NCI-H1694 (cell line): ENCODE data around the gene TP53AIP1.

Source experiments
- DNase-seq: peaks from one replicate; lab custom pipeline; 2025; lab: John Stamatoyannopoulos, UW

The TP53AIP1 gene, protein sequence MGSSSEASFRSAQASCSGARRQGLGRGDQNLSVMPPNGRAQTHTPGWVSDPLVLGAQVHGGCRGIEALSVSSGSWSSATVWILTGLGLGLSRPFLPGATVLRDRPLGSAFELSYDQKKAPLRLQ

DNA sequence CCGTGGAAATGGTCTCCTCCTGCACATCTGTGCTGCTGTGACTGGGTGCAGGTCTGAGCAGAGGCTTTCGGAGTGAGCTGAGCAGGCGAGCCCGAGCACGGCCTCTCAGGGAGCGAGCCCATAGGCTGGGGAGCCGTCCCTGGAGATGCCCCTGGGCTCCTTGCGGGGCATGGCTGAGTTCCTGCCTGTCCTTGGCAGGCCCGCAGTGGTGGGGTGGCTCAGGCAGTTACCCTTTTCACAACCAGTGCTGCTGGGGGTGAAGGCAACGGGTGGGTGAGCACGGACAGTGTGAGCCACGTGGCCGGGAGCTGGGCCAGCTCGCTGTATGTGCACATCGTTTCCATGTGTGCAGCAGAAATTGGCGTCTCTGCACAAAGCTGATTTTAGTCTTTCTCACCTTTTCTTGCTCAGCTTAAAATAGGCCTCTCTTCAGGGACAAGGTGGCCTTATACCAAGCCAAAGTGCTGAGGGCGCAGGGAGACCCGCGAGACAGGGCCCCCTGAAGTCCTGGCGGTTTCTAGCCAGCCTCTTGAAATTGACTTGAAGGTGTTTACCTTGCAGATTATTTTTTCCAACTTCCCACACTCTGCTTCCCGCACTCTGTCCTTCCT, at the start of gene TP53AIP1:
TP53AIP1 (minus strand) TSS at position 55 of the 611 bp plus-strand sequence. CDS start 5,053 bp downstream, outside the sequence.
- DNase-seq = no peak

DNA sequence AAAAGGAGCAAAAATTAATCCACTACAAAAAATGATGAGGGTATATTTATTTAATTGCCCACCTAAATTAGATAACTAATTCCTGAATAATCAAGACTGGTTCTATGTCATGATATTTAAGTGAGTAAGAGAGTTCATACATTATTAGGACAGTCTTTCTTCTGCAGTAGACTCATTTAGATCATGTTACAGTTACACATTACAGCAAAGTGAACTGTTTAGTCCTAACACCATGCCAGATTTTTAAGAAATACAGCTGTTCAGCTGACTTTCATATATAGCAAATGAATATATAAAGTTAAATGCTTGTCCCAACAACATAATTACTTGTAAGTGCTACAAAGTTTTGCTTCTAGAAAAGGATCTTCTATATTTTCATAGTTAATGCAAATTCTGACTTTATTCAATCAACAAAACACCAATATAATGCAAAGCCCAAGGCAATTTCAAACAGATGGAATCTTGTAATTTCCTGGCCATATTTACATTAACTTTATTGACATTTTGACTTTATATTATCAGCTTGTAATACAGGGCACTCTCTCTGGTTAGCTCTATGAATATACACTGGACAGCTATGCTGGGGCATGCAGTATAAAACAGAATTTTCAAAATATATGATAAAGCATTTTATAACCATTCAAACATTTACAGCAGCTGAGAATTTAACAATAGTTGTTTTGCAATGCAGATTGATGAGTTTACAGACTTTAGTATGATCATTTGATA, 45.7 kb upstream of the TP53AIP1 start:
- no peak for DNase-seq

DNA sequence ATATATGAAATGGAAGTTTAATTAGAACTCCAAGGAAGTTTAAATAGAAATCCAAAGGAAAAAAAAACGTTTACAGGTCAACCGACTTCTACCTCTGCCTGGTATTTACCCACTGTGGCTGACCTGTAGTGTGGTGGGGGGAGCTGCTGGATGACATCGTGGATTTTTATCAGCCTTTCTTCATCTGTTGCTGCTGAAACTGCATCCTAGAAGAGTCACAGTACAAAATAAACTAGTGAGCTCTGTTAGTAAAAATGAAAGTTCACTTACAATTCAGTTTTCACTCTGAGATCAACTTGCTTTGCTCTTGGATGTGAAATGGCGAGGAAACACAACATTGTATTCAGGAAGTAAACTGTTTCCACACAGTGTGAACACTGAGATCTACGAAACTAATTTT, 43.2 kb upstream of the TP53AIP1 start:
- no peak for DNase-seq

DNA sequence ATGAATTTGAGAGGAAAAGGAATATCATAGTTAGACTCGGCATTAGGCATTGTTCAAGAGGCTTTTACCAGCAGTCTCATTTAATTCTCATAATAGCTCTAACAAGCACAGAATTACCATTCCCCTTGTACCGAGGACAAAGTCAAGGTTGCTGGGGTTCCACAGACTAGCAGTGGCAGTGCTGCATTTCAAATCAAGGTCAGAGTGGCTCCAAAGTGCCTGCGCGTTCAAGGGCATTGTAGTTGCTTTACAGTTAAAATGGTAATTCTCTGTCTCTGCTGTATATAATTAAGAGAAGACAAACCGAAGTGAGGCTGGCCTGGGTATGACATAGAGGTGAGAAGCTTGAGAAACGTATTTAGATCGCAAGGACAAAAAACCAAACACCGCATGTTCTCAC, 40.4 kb upstream of the TP53AIP1 start:
- no peak for DNase-seq

DNA sequence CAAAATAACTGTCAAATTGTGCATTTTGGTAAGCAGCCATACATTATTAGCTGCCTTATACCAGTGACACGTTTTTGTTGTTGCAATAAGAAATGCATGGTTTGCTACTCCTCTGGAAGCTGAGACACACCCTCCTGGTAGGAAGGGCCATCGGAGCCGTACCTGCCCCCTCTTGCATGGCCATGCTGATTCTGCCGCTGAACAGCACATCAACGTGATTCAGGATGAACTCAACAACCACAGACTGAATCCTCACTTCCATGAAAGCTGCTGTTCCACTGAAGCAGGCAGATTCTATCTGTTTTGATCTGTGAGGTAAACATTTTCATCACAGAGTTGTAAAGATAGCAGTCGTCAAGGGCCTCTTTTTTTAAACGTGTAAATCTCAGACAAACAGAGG, 38.6 kb upstream of the TP53AIP1 start:
- no peak for DNase-seq

DNA sequence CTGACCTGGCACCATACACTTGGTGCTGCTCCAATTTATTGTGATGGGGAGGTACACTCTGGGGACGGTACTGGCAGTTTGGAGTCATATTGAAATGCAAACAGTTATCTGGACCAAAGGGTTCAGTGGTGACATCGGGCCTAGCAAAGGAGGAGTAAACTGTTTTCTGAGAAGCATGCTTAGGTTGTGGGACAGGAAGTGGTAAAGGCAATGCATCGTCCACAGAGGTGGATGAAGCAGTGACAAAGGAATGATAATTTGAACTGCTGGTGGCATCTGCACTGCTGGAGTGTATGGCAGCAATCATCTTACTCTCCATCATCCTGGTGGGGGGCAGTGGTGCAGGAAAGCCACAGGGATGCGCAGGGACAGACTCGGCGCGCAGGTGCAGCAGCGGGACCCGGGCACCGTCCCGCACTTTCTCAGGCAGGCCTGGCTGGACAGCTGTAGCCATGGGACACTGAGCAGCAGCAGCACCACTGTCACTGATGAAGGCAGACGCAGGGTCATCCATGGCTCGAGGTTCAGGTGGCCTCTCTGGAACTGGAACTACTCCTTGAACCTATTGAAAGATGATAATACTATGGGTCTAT, 28.0 kb upstream of the TP53AIP1 start:
- no peak for DNase-seq

DNA sequence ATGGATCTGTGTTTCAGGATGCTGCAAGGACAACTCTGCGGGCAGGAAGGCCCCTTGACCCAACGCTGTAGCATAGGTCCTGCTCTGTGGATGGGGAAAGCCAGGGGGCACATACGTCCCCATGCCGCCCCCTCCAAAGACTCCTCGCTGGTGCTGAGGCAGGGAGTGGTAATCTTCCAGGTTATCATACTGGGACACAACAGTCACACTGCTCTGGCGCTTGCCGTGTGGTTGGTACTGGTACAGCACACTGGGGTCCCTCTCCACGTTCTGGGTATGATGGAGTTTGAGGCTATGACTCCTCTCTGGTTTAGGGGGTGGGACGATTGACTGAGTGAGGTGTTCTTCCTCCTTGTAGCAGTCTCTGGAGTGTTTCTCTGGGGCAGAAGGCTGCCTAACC, 26.2 kb upstream of the TP53AIP1 start:
- no peak for DNase-seq

DNA sequence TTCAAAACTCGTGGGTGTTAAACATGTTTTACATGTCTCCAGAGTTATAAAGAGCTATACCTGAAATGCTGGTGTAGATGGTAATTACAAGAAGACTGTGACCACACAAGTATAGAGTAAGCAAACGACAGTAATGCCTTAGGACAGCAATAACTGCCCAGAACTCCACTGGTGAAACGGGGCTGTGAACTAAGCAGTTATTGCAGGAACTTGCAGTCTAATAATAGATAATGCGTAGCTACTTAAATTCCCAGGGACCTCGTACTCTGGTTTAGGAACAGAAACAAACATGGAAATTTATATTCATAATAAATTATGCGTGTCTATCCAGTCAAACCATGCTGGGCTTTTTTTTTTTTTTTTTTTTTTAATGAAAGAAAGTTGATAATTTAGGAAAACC, 24.9 kb upstream of the TP53AIP1 start:
- DNase-seq = no peak

DNA sequence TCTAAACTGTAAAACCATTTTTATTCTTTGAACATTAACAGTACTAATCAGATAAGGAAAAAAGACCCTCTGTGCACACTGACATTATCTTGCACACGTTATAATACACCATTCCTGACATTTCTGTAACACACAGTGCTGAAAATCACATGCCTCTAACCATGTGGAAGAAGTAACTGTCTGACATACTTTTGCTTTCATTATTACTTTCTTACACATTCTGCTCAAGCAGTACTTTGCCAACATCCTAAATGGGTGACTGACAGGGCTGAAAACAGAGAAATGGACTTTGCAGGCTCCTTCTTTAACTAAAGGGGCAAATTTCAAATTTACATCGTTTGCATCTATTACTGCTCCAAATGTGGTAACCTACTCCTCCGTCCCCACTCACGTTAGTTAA, 22.8 kb upstream of the TP53AIP1 start:
- no peak for DNase-seq

DNA sequence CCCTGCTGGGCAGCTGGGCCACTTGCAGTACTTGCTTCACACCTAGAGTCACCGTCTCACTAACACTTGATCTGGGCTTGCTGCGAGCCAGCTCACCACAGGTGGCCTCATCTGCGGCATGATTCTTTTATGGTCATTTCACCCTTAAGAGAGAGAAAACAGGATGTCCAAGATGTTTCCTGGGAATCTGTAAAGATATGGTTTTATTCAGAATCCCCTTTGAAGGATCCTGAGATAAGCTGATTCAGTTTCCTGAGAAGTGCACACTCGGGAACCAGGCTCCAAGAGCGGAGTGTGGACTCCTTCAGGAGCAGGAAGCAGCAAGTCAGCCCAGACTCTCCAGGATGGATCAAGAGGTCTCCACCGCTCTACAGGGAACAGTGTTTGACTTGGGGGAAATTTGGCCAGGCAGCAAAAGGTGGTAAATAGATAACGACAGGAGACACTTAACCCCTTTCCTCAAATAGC, 21.8 kb upstream of the TP53AIP1 start:
- no peak for DNase-seq

DNA sequence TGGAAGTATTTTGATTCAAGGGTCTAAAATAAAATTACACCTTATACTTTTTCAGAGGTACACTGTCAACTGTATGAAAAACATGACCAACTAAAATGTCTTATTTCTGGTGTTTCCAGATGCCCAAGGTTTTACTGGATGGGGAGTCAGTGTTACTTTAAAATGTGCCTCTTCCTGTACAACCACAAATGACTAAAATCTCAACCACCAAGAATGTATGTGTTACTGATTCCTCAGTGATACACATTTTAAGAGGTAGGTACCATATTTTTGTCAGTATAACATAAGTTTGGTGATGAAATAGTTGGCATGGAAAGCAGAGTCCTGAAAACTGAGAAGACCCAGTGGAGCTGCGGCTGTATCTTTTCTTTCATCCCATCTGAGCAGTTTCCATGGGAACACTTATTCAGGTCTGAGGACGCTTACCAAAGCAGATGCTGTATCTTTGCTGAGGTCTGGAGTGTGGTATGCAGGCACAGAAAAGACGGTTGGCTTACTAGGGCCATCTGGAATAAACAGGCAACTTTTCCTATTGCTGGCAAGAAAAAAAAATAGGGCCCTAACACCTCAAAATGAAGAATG, 21.2 kb upstream of the TP53AIP1 start:
- no peak for DNase-seq

DNA sequence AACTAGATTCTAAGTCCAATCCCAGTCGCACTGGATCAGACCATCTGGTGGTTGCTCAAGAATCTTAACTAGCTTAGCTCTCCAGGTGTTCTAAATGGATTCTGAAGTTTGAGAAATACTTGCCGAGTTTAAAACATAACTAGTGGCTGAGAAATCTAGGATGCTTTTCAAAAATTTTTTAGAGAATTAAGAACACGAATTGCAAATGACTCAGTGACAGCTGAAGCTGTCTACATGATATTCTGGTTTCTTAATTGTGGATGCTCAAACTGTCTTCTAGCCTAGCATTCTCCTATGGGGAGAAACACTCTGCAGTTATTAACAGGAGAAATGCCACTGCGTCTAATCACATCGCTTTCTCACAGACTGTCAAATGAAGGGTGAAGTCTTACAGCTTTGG, 20.2 kb upstream of the TP53AIP1 start:
- DNase-seq = no peak

DNA sequence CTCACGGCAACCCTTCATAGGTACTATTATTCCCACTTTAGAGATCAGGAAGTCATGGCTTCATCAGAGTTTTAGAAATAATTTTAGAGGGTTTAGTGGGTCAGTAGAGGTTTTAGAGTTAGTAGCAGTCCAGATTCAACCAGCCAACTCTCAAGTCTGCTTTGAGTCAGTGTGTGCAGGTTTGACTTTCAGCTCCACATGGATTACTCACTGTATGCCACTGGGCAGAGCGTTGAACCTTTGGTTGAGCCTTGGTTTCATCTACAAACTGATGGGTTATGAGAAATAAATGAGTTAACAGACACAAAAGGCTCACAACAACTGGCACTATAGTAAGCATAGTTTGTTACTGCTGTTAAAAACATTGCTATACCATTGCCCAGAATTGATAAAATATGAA, 19.0 kb upstream of the TP53AIP1 start:
- no peak for DNase-seq

DNA sequence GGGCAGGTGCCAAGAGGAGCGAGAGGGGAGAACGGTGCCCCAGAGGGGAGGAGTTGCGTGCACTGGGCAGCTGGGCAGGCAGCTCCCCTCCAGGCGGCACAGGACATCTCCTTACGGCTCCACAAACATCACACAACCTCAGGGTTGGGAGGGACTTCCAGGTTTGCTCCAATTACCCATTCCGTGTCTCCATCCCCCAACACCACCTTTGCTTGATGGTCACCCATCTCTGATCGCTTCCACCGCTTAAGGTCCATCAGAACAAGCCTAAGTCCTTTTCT, 14.5 kb upstream of the TP53AIP1 start:
- DNase-seq = no peak

DNA sequence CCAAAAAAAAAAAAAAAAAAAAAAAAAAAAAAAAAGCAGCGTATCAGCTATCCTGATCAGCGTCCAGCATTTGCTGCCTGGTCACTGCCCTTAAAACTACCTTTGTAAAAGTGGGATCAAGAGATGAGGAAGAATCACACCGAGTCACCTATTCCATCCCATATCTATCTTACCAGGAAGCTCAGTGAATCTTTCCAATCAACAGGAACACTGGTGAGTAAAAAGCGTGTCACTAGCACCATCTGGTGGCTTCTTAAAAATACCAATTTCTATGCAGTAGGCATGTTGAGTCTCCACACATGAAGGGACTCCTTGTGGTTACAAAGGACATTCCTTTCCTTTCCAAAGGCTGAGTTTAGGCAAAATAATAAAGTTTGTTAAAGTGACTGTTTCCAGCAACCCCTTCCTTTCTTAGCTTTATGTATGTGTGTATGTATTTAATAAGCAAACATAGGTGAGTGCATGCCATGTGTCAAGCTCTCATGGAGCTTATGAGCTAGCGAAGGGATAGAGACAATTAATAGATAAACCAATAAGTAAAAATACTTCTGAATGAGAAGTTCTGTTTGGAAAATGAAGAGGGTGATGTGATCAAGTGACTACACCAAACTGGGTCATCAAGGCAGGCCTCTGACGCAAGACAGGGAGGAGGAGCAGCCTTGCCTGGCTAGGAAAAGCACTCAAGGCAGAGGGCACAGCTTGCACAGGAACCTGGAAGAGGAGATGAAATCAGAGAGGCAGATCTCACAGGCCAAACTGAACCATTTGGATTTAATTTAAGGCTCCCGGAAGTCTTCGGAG, 13.9 kb upstream of the TP53AIP1 start:
- DNase-seq = peak; percentile 40

DNA sequence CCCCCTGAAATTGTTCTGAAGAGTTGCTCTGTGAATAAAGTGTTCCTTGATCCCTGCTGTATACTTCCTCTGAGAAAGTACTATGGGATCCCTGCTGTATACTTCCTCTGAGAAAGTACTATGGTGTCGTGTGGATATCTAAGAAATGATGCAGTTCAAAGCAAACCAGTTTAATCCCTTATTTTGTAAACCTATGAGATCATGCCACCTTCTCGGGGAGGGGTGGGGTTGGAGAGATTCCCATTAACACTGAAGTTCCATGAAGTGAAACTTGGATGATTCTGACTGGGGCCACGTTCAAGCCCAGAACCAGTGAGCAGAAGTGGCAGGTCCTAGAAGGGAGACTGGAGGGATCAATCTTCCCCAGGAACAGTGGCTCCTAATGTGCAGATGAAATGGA, 13.0 kb upstream of the TP53AIP1 start:
- no peak for DNase-seq

DNA sequence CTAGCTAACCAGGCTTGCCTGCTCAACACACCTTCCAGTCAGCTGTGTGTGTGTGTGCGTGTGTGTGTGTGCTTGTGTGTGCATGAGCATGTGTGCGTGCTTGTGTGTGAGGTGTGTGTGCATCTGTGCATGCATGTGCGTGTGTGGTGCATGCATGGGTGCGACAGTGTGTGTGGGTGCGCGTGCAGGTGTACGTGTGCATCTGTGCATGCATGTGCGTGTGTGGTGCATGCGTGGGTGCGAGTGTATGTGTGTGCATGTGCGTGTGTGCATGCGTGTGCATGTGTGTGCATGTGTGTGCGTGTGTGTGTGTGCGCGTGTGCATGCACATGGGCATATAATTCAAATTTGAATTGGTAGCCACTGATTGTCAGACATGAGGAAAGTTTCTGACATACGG, 10.5 kb upstream of the TP53AIP1 start:
- DNase-seq = no peak

DNA sequence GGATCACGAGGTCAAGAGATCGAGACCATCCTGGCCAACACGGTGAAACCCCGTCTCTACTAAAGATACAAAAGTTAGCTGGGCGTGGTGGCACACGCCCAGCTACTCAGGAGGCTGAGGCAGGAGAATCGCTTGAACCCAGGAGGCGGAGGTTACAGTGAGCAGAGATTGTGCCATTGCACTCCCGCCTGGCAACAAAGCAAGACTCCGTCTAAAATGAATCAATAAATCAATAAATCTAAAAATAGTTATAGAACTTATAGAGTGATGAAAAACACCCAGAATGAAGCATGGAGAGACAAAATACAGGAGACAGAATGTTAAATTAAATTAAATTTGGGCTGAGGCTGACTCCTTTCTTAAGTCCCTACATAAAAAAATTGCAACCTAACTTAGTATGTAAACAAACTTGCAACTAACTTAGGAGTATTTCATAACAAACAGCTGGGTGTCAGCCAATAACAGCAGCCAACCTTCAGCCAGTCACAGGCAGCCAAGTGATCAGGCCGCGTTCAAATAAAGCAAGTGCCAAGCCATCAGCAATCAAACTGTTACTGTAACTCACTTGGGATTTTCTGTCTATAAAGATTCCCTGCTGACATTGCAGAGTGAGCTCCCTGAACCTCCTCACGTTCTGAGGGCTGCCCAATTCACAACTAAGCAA, 7.3 kb upstream of the TP53AIP1 start:
- no peak for DNase-seq

DNA sequence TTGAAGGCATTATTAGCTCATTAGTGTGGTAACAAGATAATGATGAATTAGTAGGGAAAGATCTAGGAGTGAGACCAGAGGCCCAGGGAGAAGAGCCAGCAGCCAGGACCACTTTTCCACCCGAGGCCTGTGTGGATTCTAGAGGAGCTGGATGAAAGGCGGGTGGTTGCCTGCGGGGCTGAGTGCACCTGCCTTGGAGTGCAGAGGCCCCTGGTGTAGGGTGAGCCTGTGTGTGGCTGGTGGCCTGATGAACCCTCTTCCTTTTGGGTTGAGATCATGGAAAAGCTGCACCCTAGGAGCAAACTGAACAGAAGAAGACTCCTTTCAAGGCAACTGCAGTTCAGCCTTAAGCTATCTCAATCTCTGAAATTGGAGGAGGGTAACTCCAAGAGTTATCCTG, 5.9 kb upstream of the TP53AIP1 start:
- no peak for DNase-seq

DNA sequence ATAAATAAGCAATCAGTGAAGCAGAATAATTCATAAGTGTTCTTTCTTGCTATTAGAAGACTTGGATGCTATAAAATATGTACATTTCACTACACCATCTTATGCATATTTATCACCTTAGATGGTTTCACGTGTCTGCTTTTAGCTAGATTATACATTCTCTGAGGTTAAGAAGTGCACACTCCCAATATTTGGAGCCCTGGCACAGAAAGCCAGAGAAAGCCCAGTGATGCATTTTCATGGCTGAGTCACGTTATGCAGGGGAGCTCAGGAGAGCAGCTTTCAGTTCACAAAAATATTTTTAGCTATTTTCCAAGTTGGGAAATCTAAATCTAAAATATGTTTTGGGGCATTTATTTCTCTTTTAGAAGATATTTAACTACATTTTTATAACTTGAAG, 5.1 kb upstream of the TP53AIP1 start:
- no peak for DNase-seq

DNA sequence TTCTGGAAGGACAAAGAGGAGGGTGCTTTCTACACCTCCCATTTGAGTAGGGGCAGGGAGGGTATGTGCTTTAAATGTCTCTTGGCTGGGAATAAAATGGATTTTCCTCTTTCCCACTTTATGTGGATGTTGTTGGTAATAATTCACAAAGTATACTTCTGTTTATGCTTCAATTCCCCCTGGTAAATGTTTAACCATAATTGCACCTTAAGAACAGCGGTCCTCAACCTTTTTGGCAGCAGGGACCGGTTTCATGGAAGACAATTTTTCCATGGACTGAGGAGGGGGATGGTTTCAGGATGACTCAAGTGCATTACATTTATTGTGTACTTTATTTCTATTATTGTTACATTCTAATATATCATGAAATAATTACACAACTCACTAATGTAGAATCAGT, 4.0 kb upstream of the TP53AIP1 start:
- no peak for DNase-seq
